Kidney (tissue), 14 donors: ENCODE data around the gene BARHL1. TPM values are rescaled to one million over a fixed set of nuclear protein-coding genes. Genes with fewer than 3 reads are reported as not detected.

Experiments used
- DNase-seq, 5 donors: peaks; one replicate each; pipeline ENCODE4 v3.0.0-alpha.2; 2013 to 2020
- FAIRE-seq: peaks from 2 replicates; lab custom pipeline; 2012; peaks lifted over from hg19 to GRCh38; lab: Jason Lieb, UNC
- H3K27ac ChIP-seq, 2 donors: one replicate each; pipeline ENCODE4 v1.7.0; 2013; ENCODE audit warnings: low read depth in 2 of 2, low read length in 2 of 2, inconsistent platforms in 1 of 2
- H3K27me3 ChIP-seq: one replicate; pipeline ENCODE4 v1.7.1; 2013; ENCODE audit warnings: low read length, inconsistent platforms; ENCODE audit not compliant: control insufficient read depth, insufficient read depth
- H3K36me3 ChIP-seq, 3 donors: one replicate each; pipeline versions ENCODE4 v1.7.0 to v1.7.1; 2013; ENCODE audit warnings: low read length in 3 of 3, control low read depth in 1 of 3, inconsistent platforms in 1 of 3; ENCODE audit not compliant: insufficient read depth in 3 of 3, control insufficient read depth in 2 of 3
- H3K4me1 ChIP-seq, 3 donors: one replicate each; pipeline versions ENCODE4 v1.7.0 to v1.7.1; 2013; ENCODE audit warnings: low read length in 3 of 3, inconsistent platforms in 1 of 3, low read depth in 1 of 3; ENCODE audit not compliant: control insufficient read depth in 2 of 3, insufficient read depth in 2 of 3
- H3K4me3 ChIP-seq, 3 donors: one replicate each; pipeline versions ENCODE4 v1.7.0 to v1.8.1; 2013; ENCODE audit warnings: low read length in 3 of 3, control low read depth in 1 of 3, inconsistent platforms in 1 of 3
- H3K9ac ChIP-seq, 3 donors: one replicate each; pipeline versions ENCODE4 v1.7.0 to v1.7.1; 2013; ENCODE audit warnings: low read length in 3 of 3, control low read depth in 1 of 3, inconsistent platforms in 1 of 3
- H3K9me3 ChIP-seq, 3 donors: one replicate each; pipeline versions ENCODE4 v1.7.0 to v1.7.1; 2013; ENCODE audit warnings: low read length in 3 of 3, control low read depth in 1 of 3, inconsistent platforms in 1 of 3; ENCODE audit not compliant: control insufficient read depth in 2 of 3, insufficient read depth in 1 of 3
- CTCF ChIP-seq: IDR thresholded peaks from 3 replicates; pipeline ENCODE4 v1.5.1; 2012; ENCODE audit warnings: mild to moderate bottlenecking, moderate library complexity, borderline replicate concordance; ENCODE audit not compliant: insufficient read depth; ENCODE audit errors: extremely low read depth
- intact Hi-C: fragments of 100-400 bp; cut with DNase I; formaldehyde crosslinking; loops from one replicate; pipeline ENCODE4 v1.11.1; 2022
- polyA plus RNA-seq: library from polyadenylated mRNA; stranded (reverse); fragments of 350-450 nt; fragmentation: Illumina TruSeq; extraction: RNeasy Lipid Tissue Mini Kit (QIAGEN cat#74804); gene quantifications from one replicate; pipeline ENCODE4 v1.2.3, GENCODE V29; 2014; ENCODE audit warnings: low read depth, low replicate concordance; ENCODE audit not compliant: insufficient read depth
- total RNA-seq: library from RNA; stranded (reverse); fragmentation: NEBNext Ultra II Directional; extraction: Animal tissue kit (Norgen Biotek cat#: 25700); gene quantifications from one replicate; pipeline ENCODE4 v1.2.1, GENCODE V29; 2021
- donor health status: control.
- donor health status: control.
- donor health status: control.
- donor health status: control.
- donor health status: control.
- donor health status: DM: yes; HTN: yes; CAD: no.
- donor health status: Normal renal cell carcinoma (clear cell type).

The BARHL1 gene
- total and polyA plus RNA-seq, 2 donors from 2014 or later: not detected

GRCh38 chr9:132579427-132579798 lies 3.0 kb upstream of the BARHL1 start:
- DNase-seq (no peak), FAIRE-seq (no peak)
- peaks cover 56% of the 10 kb centered on the region for H3K27me3 ChIP-seq
- intact Hi-C loops: loop anchor here (5.0 to 10.0 kb wide), 2 partner anchors 72 to 165 kb away; partner anchors contain the start of gene CFAP77
- no peaks in the 10 kb centered on the region for H3K36me3 ChIP-seq
- no peak overlapping the region for H3K27ac ChIP-seq
- no peaks in the 10 kb centered on the region for H3K4me1 ChIP-seq
- H3K9me3 ChIP-seq: no peaks in the 10 kb centered on the region
- no peak overlapping the region for H3K9ac ChIP-seq
- no peak overlapping the region for H3K4me3 ChIP-seq
- no peak for TF ChIP-seq CTCF

- no peak for TF ChIP-seq CTCF
- intact Hi-C loops: no loop called here
- FAIRE-seq: no peak
Measured at GRCh38 chr9:132582786-132583583, 579 bp downstream of the BARHL1 start.

DNA sequence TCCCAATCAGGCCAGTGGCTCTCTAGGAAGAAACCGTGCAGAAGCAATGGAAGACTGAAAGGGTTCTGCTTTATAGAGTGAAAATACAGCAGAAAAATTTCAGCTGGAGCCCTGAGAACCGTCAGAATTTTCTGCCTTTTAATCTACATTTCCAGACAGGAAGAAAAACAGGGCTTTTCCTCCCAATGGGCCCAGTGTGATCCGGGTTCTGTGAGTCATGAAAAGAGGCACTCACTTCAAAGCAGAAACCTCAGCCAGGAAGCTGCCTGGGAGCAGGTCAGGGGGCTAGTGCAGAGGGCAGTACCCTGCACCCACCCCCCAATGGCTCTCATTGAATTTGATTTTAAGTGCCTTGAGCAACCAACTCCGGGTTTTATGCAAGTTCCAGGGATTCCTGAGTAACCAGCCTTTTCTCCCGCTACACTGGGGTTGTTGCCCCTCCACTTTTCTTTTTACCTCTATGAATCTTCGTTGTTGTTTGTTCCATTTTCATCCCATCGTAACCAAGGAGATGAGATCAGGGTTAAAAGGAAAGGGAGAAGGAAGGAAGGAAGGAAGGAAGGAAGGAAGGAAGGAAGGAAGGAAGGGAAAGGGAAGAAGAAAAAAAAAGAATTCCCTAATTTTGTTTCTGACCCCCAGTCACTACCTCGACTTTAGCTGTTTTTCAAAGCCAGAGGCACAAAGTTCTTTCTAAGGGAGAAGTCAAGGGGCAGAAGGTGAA lies 1.3 kb downstream of the BARHL1 start:
- Histone ChIP-seq H3K4me3 (no peak overlapping the region), H3K27me3 (peaks cover 69% of the 10 kb centered on the region), H3K27ac (no peak overlapping the region), H3K4me1 (peaks cover 0 to 4% (median 0%) of the 10 kb centered on the region in 3 donors), H3K36me3 (no peaks in the 10 kb centered on the region), H3K9ac (no peak overlapping the region), H3K9me3 (no peaks in the 10 kb centered on the region)
- intact Hi-C loops: no loop called here
- FAIRE-seq: no peak
- no peak for DNase-seq
- no peak for TF ChIP-seq CTCF

More at GRCh38 chr9:132582786-132583583, 579 bp downstream of the BARHL1 start:
- H3K36me3 ChIP-seq: no peaks in the 10 kb centered on the region
- no peak overlapping the region for H3K4me3 ChIP-seq
- H3K27me3 ChIP-seq: peaks cover 70% of the 10 kb centered on the region
- no peak for DNase-seq
- no peak overlapping the region for H3K27ac ChIP-seq
- no peaks in the 10 kb centered on the region for H3K9me3 ChIP-seq
- H3K9ac ChIP-seq: no peak overlapping the region
- peaks cover 0 to 4% (median 0%) of the 10 kb centered on the region in 3 donors for H3K4me1 ChIP-seq
